Stomach (tissue), 19 donors: ENCODE measurements around the gene ZNF318. TPM values are rescaled to one million over a fixed set of nuclear protein-coding genes. Genes with fewer than 3 reads are reported as not detected.
"Not testable (repeated sequence)": the region's sequence is repeated elsewhere in the genome, so short reads cannot be mapped to it uniquely, and the experiment has no call there.

Experiments used
- DNase-seq, 2 donors: peaks; one replicate each; pipeline versions ENCODE4 v3.0.0 to v3.0.0-alpha.2; 2013 to 2019
- H3K27ac ChIP-seq, 5 donors: fragments of 200-600 bp in 4 of 5; sonication (generic) in 4 of 5; one replicate each; pipeline ENCODE4 v1.5.1; 2013 to 2019; ENCODE audit warnings: mild to moderate bottlenecking in 1 of 5, moderate library complexity in 1 of 5
- H3K27me3 ChIP-seq, 3 donors: fragments of 200-600 bp; sonication (generic); one replicate each; pipeline ENCODE4 v1.5.1; 2017 to 2019; ENCODE audit warnings: mixed run types in 1 of 3
- H3K36me3 ChIP-seq, 4 donors: fragments of 200-600 bp; sonication (generic); 1 replicate in 3 of 4; 2 replicates in 1 of 4; pipeline ENCODE4 v1.5.1; 2016 to 2019
- H3K4me1 ChIP-seq, 4 donors: fragments of 200-600 bp; sonication (generic); one replicate each; pipeline ENCODE4 v1.5.1; 2016 to 2019
- H3K4me3 ChIP-seq, 4 donors: fragments of 200-600 bp; sonication (generic) in 3 of 4; one replicate each; pipeline ENCODE4 v1.5.1; 2016 to 2019; ENCODE audit warnings: mild to moderate bottlenecking in 1 of 4
- H3K9me3 ChIP-seq, 4 donors: fragments of 200-600 bp; sonication (generic); one replicate each; pipeline ENCODE4 v1.5.1; 2016 to 2019
- EP300 ChIP-seq: sonication (generic); formaldehyde crosslinking; IDR thresholded peaks from one replicate; pipeline ENCODE4 v1.6.1; 2017; ENCODE audit warnings: antibody characterized with exemption
- POLR2A ChIP-seq, 4 donors: fragments of 450-650 bp; IDR thresholded peaks; one replicate each; pipeline ENCODE4 v1.6.1; 2016; ENCODE audit warnings: antibody characterized with exemption in 4 of 4, control low read depth in 2 of 4, mild to moderate bottlenecking in 1 of 4, moderate library complexity in 1 of 4
- POLR2AphosphoS5 ChIP-seq, 3 donors: sonication (generic); formaldehyde crosslinking; IDR thresholded peaks; one replicate each; pipeline ENCODE4 v1.6.1; 2016; ENCODE audit warnings: antibody characterized with exemption in 3 of 3
- WGBS, 5 donors: extraction: QIAGEN DNeasy Blood & Tissue Kit in 3 of 5; methylation state at CpG; one replicate each; pipeline versions ENCODE4 v1.1.5 to v1.1.7; 2013 to 2018; 5-methylcytosine and 5-hydroxymethylcytosine counted together
- intact Hi-C: fragments of 100-400 bp; cut with DNase I; formaldehyde crosslinking; loops from one replicate; pipeline ENCODE4 v1.15.1; 2023; ENCODE audit warnings: low total_unique reads
- long read RNA-seq, 10 donors: transcript quantifications; one replicate each; lab custom pipeline, GENCODE V29; 2026
- polyA plus RNA-seq, 3 donors: library from polyadenylated mRNA; stranded (reverse); fragments of 200-250 nt; gene quantifications; one replicate each; pipeline ENCODE4 v1.2.3, GENCODE V29; 2013
- total RNA-seq, 5 donors: library from RNA; depleted of rRNA; stranded (reverse); fragments of >200 nt; gene quantifications; one replicate each; pipeline versions ENCODE4 v1.1.0 to v1.2.3, GENCODE V29; 2014 to 2016
- TF ChIP-seq, protein P1 (sequence below), 7 experiments: fragments of 450-650 bp in 4 of 7; fragments of 200-600 bp in 3 of 7; sonication (generic) in 3 of 7; IDR thresholded peaks; one replicate each; pipeline ENCODE4 v1.5.1; 2016 to 2019; ENCODE audit warnings: antibody characterized with exemption in 7 of 7, control low read depth in 2 of 7, mild to moderate bottlenecking in 1 of 7
- donor health status: healthy with polysubstance abuse.
- donor health status: Bipolar disorder and iron deficiency.
- donor health status: healthy.

The ZNF318 gene, protein sequence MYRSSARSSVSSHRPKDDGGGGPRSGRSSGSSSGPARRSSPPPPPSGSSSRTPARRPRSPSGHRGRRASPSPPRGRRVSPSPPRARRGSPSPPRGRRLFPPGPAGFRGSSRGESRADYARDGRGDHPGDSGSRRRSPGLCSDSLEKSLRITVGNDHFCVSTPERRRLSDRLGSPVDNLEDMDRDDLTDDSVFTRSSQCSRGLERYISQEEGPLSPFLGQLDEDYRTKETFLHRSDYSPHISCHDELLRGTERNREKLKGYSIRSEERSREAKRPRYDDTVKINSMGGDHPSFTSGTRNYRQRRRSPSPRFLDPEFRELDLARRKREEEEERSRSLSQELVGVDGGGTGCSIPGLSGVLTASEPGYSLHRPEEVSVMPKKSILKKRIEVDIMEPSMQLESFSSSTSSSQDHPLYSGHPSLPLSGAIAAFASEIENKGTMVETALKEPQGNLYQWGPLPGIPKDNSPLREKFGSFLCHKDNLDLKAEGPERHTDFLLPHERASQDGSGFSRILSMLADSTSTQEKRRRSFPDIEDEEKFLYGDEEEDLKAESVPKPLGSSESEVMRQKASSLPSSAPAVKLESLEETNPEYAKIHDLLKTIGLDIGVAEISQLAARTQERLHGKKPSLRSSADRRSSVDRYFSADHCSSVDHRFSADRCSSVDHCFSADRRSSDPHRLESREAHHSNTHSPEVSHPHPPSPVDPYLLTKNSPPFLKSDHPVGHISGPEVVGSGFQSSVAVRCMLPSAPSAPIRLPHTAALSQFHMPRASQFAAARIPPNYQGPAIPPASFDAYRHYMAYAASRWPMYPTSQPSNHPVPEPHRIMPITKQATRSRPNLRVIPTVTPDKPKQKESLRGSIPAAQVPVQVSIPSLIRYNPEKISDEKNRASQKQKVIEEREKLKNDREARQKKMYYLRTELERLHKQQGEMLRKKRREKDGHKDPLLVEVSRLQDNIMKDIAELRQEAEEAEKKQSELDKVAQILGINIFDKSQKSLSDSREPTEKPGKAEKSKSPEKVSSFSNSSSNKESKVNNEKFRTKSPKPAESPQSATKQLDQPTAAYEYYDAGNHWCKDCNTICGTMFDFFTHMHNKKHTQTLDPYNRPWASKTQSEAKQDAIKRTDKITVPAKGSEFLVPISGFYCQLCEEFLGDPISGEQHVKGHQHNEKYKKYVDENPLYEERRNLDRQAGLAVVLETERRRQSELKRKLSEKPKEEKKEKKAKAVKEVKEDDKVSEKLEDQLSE (N-terminal part only)
- total RNA-seq (10 to 100 TPM in 3 of 5 donors, 1 to 10 TPM in 2; 5.8 to 13.3 (median 12.3) TPM), polyA plus RNA-seq (1 to 10 TPM; 2.6 to 4.8 (median 2.6) TPM)
- long read RNA-seq, donor 1 = 0 reads
- long read RNA-seq, donor 2, full-length matches to known transcripts = 2 of 2 reads
- long read RNA-seq, donor 2, partial matches to known transcripts = 0 of 2 reads
- long read RNA-seq, donor 2, other reads (novel, unspliced or antisense) = 0 of 2 reads
- long read RNA-seq, donor 3 = 0 reads
- long read RNA-seq, donor 4 = 0 reads
- long read RNA-seq, donor 5 = 0 reads
- long read RNA-seq, donor 6, full-length matches to known transcripts = 2 of 7 reads
- long read RNA-seq, donor 6, partial matches to known transcripts = 5 of 7 reads
- long read RNA-seq, donor 6, other reads (novel, unspliced or antisense) = 0 of 7 reads
- long read RNA-seq, donor 7 = 0 reads
- long read RNA-seq, donor 8, full-length matches to known transcripts = 3 of 3 reads
- long read RNA-seq, donor 8, partial matches to known transcripts = 0 of 3 reads
- long read RNA-seq, donor 8, other reads (novel, unspliced or antisense) = 0 of 3 reads
- long read RNA-seq, donor 9 = 0 reads
- long read RNA-seq, donor 10 = 0 reads

DNA sequence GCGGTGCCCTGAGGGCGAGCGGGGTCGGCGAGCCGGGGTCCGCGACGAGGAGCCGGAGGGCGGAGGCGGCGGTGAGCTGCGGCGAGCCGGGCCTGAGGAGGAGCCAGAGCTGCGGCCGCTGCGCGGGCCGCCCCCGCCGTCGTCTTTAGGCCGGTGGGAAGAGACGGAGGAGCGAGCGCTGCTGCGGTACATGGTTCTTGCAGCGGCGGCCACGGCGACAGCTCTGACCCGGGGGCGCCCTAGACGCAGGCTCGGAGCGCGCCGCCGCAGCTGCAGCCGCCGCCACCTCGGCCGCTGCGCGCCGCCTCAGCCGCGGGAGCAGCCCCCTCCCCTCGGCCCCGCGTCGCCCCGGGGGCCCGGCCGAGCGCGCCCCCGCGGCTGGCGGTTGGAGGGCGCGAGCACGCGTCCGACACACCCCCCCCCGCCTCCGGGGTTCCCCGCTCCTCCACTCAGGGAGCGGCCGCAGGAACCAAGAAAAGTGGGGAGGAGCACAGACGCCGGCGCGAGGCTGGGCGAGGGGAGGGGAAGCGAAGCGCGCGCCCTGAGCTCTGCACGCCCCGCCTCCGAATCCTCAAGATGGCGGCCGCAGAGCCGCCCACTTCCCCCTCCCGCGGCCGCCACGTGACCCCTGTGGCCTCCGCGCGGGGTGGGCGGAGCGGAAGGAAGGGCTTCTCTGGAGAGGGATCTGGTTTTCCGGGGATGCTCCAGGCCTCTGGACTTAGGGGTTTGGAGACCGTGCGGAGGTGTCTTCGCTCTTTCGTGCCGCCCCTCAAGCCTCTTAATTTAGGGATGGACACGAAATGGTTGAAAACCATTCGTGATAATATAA is at the start of gene ZNF318:
TSS of gene ZNF318 (minus strand) at position 474 of the 829 bp plus-strand sequence. CDS start at position 192, 282 bp downstream.
- WGBS, 5 donors = 0 to 1% (median 1%) methylated on average over 63 to 100 of the region's 104 CpGs
- peak in 2 of 3 donors; percentile 52 to 86 for TF ChIP-seq POLR2AphosphoS5 (IDR thresholded peaks at IDR 0.05)
- no peak for TF ChIP-seq EP300
- TF ChIP-seq POLR2A (IDR thresholded peaks at IDR 0.05) = no peak
- TF ChIP-seq, protein P1, sequence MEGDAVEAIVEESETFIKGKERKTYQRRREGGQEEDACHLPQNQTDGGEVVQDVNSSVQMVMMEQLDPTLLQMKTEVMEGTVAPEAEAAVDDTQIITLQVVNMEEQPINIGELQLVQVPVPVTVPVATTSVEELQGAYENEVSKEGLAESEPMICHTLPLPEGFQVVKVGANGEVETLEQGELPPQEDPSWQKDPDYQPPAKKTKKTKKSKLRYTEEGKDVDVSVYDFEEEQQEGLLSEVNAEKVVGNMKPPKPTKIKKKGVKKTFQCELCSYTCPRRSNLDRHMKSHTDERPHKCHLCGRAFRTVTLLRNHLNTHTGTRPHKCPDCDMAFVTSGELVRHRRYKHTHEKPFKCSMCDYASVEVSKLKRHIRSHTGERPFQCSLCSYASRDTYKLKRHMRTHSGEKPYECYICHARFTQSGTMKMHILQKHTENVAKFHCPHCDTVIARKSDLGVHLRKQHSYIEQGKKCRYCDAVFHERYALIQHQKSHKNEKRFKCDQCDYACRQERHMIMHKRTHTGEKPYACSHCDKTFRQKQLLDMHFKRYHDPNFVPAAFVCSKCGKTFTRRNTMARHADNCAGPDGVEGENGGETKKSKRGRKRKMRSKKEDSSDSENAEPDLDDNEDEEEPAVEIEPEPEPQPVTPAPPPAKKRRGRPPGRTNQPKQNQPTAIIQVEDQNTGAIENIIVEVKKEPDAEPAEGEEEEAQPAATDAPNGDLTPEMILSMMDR (IDR thresholded peaks at IDR 0.05) = peak in 1 of 7 experiments; percentile 8

DNA sequence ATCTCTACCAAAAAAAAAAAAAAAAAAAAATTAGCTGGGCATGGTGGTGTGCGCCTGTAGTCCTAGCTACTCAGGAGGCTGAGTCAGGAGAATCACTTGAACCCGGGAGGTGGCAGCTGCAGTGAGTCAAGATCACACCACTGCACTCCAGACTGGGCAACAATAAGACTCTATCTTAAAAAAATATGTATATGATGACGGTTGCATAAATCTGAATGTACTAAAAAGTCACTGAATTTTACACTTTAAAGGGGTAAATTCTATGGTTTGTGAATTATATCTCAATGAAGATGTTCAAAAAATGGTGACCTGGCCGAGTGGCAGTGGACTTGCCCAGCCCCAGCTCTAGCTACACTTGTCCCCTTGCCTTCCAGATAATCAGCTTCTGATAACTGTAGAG is 47.5 kb upstream of the ZNF318 start:
- intact Hi-C loops = no loop called here
- 72 to 78% (median 75%) methylated on average over 4 of the region's 4 CpGs for WGBS, 5 donors
- Histone ChIP-seq H3K36me3 (no peaks in the 10 kb centered on the region), H3K4me3 (no peak overlapping the region), H3K27me3 (peaks cover 0 to 14% (median 0%) of the 10 kb centered on the region in 3 donors), H3K4me1 (no peaks in the 10 kb centered on the region), H3K27ac (no peak overlapping the region), H3K9me3 (no peaks in the 10 kb centered on the region)
- DNase-seq = no peak
- TF ChIP-seq POLR2A (IDR thresholded peaks at IDR 0.05) (no peak), POLR2AphosphoS5 (IDR thresholded peaks at IDR 0.05) (no peak), EP300 (no peak)
- TF ChIP-seq, protein P1 (IDR thresholded peaks at IDR 0.05) = no peak

More for the DNA sequence above, at the start of gene ZNF318:
- peaks cover 20 to 34% (median 31%) of the 10 kb centered on the region in 4 donors for H3K4me1 ChIP-seq
- H3K4me3 ChIP-seq = peak within 1 kb of the TSS; percentile 66 to 88 (median 86)
- peak; percentile 96 to 99 for DNase-seq
- H3K27me3 ChIP-seq = no peaks in the 10 kb centered on the region
- peaks cover 10 to 11% (median 10%) of the 10 kb centered on the region in 4 donors for H3K36me3 ChIP-seq
- H3K9me3 ChIP-seq = no peaks in the 10 kb centered on the region
- intact Hi-C loops = no loop called here
- H3K27ac ChIP-seq = peak within 1 kb of the TSS; percentile 80 to 91 (median 88)

DNA sequence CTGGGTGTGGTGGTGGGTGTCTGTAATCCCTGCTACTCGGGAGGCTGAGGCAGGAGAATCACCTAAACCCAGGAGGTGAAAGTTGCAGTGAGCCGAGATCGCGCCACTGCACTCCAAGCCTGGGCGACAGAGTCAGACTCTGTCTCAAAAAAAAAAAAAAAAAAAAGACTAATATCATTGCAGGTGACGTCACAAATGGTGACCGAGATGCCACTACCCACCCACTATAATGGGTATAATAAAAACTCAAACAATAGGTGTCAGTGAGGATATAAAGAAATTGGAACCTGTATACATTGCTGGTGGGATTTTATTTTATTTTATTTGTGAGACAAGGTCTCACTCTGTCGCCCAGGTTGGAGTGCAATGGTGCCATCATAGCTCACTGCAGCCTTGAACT is 45.8 kb upstream of the ZNF318 start:
- 88 to 96% (median 92%) methylated on average over 8 of the region's 8 CpGs for WGBS, 5 donors
- DNase-seq, H3K36me3 ChIP-seq, H3K4me1 ChIP-seq, H3K27ac ChIP-seq, intact Hi-C loops, H3K9me3 ChIP-seq, H3K4me3 ChIP-seq: not testable (repeated sequence)
- H3K27me3 ChIP-seq = peaks cover 0 to 14% (median 0%) of the 10 kb centered on the region in 3 donors
